Mesenchymal stem cell (in vitro differentiated cells and primary cell): ENCODE measurements around the gene SORCS3.

Source experiments
- DNase-seq: peaks from one replicate; pipeline ENCODE4 v3.0.0-alpha.2; 2013
- H2AFZ ChIP-seq: one replicate; pipeline ENCODE4 v1.6.1; 2013; ENCODE audit warnings: low read depth, mild to moderate bottlenecking, control low read depth, inconsistent platforms, low read length, moderate library complexity
- H2AK5ac ChIP-seq: 2 replicates; pipeline ENCODE4 v1.6.1; 2013; ENCODE audit warnings: low read length, moderate library complexity, mild to moderate bottlenecking, inconsistent platforms; ENCODE audit not compliant: severe bottlenecking
- H2BK120ac ChIP-seq: one replicate; pipeline ENCODE4 v1.6.1; 2013; ENCODE audit warnings: low read depth, mild to moderate bottlenecking, inconsistent platforms, low read length, moderate library complexity
- H2BK12ac ChIP-seq, 2 experiments: one replicate each; pipeline ENCODE4 v1.6.1; 2013; ENCODE audit warnings: inconsistent platforms in 2 of 2, low read length in 2 of 2, mild to moderate bottlenecking in 2 of 2, moderate library complexity in 2 of 2, control low read depth in 1 of 2
- H2BK15ac ChIP-seq: one replicate; pipeline ENCODE4 v1.6.1; 2013; ENCODE audit warnings: mild to moderate bottlenecking, low read depth, inconsistent platforms; ENCODE audit not compliant: poor library complexity, severe bottlenecking
- H2BK5ac ChIP-seq: 2 replicates; pipeline ENCODE4 v1.6.1; 2013; ENCODE audit warnings: low read depth, mild to moderate bottlenecking, low read length, control low read depth, inconsistent platforms; ENCODE audit not compliant: poor library complexity, severe bottlenecking
- H3K14ac ChIP-seq, 2 experiments: one replicate each; pipeline ENCODE4 v1.6.1; 2013; ENCODE audit warnings: inconsistent platforms in 2 of 2, low read length in 2 of 2, control low read depth in 1 of 2, mild to moderate bottlenecking in 1 of 2, moderate library complexity in 1 of 2
- H3K18ac ChIP-seq, 2 experiments: one replicate each; pipeline ENCODE4 v1.6.1; 2013; ENCODE audit warnings: inconsistent platforms in 2 of 2, low read length in 2 of 2, control low read depth in 1 of 2, low read depth in 1 of 2, mild to moderate bottlenecking in 1 of 2
- H3K23ac ChIP-seq, 2 experiments: one replicate each; pipeline ENCODE4 v1.6.1; 2013; ENCODE audit warnings: inconsistent platforms in 2 of 2, low read length in 2 of 2, mild to moderate bottlenecking in 2 of 2, moderate library complexity in 2 of 2, control low read depth in 1 of 2
- H3K27ac ChIP-seq: 2 replicates; pipeline ENCODE4 v1.5.1; 2013; ENCODE audit warnings: mild to moderate bottlenecking, moderate library complexity, low read length, control low read depth, inconsistent platforms; ENCODE audit not compliant: poor library complexity, severe bottlenecking
- H3K27me3 ChIP-seq, 2 experiments: 2 replicates each; pipeline versions ENCODE4 v1.6.1 to v1.7.0; 2013; ENCODE audit warnings: low read length in 2 of 2, mild to moderate bottlenecking in 2 of 2, moderate library complexity in 2 of 2, control low read depth in 1 of 2, inconsistent platforms in 1 of 2; ENCODE audit not compliant: control insufficient read depth in 1 of 2, insufficient read depth in 1 of 2
- H3K36me3 ChIP-seq, 2 experiments: 2 replicates each; pipeline versions ENCODE4 v1.6.1 to v1.7.0; 2013; ENCODE audit warnings: low read length in 2 of 2, control low read depth in 1 of 2, inconsistent platforms in 1 of 2, low read depth in 1 of 2, mild to moderate bottlenecking in 1 of 2; ENCODE audit not compliant: insufficient read depth in 2 of 2, control insufficient read depth in 1 of 2
- H3K4ac ChIP-seq, 2 experiments: one replicate each; pipeline ENCODE4 v1.6.1; 2013; ENCODE audit warnings: inconsistent platforms in 2 of 2, low read length in 2 of 2, mild to moderate bottlenecking in 2 of 2, moderate library complexity in 2 of 2, control low read depth in 1 of 2, low read depth in 1 of 2
- H3K4me1 ChIP-seq: 2 replicates; pipeline ENCODE4 v1.6.1; 2013; ENCODE audit warnings: low read depth, low read length, control low read depth; ENCODE audit not compliant: control insufficient read depth, insufficient read depth
- H3K4me2 ChIP-seq: 2 replicates; pipeline ENCODE4 v1.6.1; 2013; ENCODE audit warnings: low read length, mild to moderate bottlenecking, inconsistent platforms; ENCODE audit not compliant: poor library complexity, severe bottlenecking
- H3K4me3 ChIP-seq, 2 experiments: 2 replicates each; pipeline versions ENCODE4 v1.5.1 to v1.7.0; 2013; ENCODE audit warnings: low read length in 2 of 2, mild to moderate bottlenecking in 2 of 2, control low read depth in 1 of 2, low read depth in 1 of 2; ENCODE audit not compliant: insufficient read depth in 1 of 2
- H3K79me1 ChIP-seq: replicated peaks from 2 replicates; pipeline ENCODE4 v1.6.1; 2013; ENCODE audit warnings: mild to moderate bottlenecking, control low read depth, low read length, inconsistent platforms; ENCODE audit not compliant: poor library complexity, severe bottlenecking
- H3K9ac ChIP-seq: 2 replicates; pipeline ENCODE4 v1.7.0; 2013; ENCODE audit warnings: mild to moderate bottlenecking, low read length, moderate library complexity
- H3K9me3 ChIP-seq: 2 replicates; pipeline ENCODE4 v1.7.0; 2013; ENCODE audit warnings: mild to moderate bottlenecking, low read length; ENCODE audit not compliant: control insufficient read depth
- H4K8ac ChIP-seq: one replicate; pipeline ENCODE4 v1.6.1; 2013; ENCODE audit warnings: inconsistent platforms, mild to moderate bottlenecking, low read length, moderate library complexity
- H4K91ac ChIP-seq: one replicate; pipeline ENCODE4 v1.6.1; 2013; ENCODE audit warnings: mild to moderate bottlenecking, low read length, inconsistent platforms
- WGBS: methylation state at CpG from one replicate; pipeline ENCODE4 v1.1.7; 2013; ENCODE audit warnings: mixed read lengths; 5-methylcytosine and 5-hydroxymethylcytosine counted together

The SORCS3 gene

GRCh38 chr10:104907521-104907920, 266.4 kb downstream of the SORCS3 start:
- Histone ChIP-seq H2BK15ac (no peak overlapping the region), H2BK120ac (no peak overlapping the region), H3K9ac (no peak overlapping the region), H3K23ac (no peak overlapping the region), H3K9me3 (no peaks in the 10 kb centered on the region), H3K18ac (no peak overlapping the region), H2AK5ac (no peak overlapping the region), H3K4ac (no peak overlapping the region), H3K27me3 (peaks cover 0 to 7% of the 10 kb centered on the region in 2 experiments), H3K4me2 (no peak overlapping the region), H2AFZ (no peak overlapping the region), H3K36me3 (no peaks in the 10 kb centered on the region), H3K27ac (no peak overlapping the region), H3K79me1 (no peaks in the 10 kb centered on the region), H3K4me3 (no peak overlapping the region), H4K91ac (no peak overlapping the region), H3K4me1 (no peaks in the 10 kb centered on the region), H2BK12ac (no peak overlapping the region), H2BK5ac (no peak overlapping the region), H4K8ac (no peak overlapping the region), H3K14ac (no peak overlapping the region)
- 79% methylated on average over 4 of the region's 4 CpGs for WGBS
- DNase-seq, result no peak

- no peak overlapping the region for H3K9ac ChIP-seq
- no peaks in the 10 kb centered on the region for H3K4me1 ChIP-seq
- H3K36me3 ChIP-seq, result no peaks in the 10 kb centered on the region
- 59% methylated on average over 2 of the region's 2 CpGs for WGBS
- H4K8ac ChIP-seq, result no peak overlapping the region
- H4K91ac ChIP-seq, result no peak overlapping the region
- H2AK5ac ChIP-seq, result no peak overlapping the region
- no peak overlapping the region for H3K4ac ChIP-seq
- no peak overlapping the region for H3K14ac ChIP-seq
- H2BK12ac ChIP-seq, result no peak overlapping the region
- H3K23ac ChIP-seq, result no peak overlapping the region
- no peak overlapping the region for H2BK15ac ChIP-seq
- H3K18ac ChIP-seq, result no peak overlapping the region
- no peak overlapping the region for H3K4me3 ChIP-seq
- no peaks in the 10 kb centered on the region for H3K9me3 ChIP-seq
- no peaks in the 10 kb centered on the region for H3K79me1 ChIP-seq
- H2BK120ac ChIP-seq, result no peak overlapping the region
- DNase-seq, result no peak
- H2BK5ac ChIP-seq, result no peak overlapping the region
- no peak overlapping the region for H3K27ac ChIP-seq
- H3K4me2 ChIP-seq, result no peak overlapping the region
- H2AFZ ChIP-seq, result no peak overlapping the region
- H3K27me3 ChIP-seq, result peaks cover 0 to 11% of the 10 kb centered on the region in 2 experiments
Measured at GRCh38 chr10:104908581-104908980, 267.5 kb downstream of the SORCS3 start.

DNA sequence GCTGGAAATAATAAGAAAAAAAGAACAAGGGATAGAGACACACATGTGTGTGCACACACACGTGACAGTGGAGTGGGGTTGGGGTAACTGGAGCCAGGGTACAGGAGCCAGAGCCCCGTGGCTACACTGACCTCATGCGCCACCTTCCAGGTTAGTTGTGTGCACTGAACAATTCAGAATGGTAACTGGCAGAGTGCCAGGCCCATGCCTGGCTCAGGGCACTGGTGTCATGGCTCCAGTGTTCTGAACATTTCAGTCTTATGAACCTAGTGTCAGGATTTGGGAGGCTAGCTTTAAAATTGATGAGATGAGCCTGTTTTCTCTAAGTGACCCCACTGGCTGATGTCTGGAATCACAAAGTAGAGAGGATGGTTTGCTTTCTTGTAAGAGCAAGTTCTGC, 269.6 kb downstream of the SORCS3 start:
- H2BK5ac ChIP-seq, result no peak overlapping the region
- H2AFZ ChIP-seq, result no peak overlapping the region
- no peak overlapping the region for H2BK120ac ChIP-seq
- no peak overlapping the region for H3K27ac ChIP-seq
- H3K9ac ChIP-seq, result no peak overlapping the region
- WGBS, result 60% methylated on average over 3 of the region's 3 CpGs
- no peak overlapping the region for H3K18ac ChIP-seq
- H3K23ac ChIP-seq, result no peak overlapping the region
- no peak overlapping the region for H3K4ac ChIP-seq
- no peak overlapping the region for H3K4me3 ChIP-seq
- no peak overlapping the region for H4K8ac ChIP-seq
- H3K4me2 ChIP-seq, result no peak overlapping the region
- no peak overlapping the region for H2AK5ac ChIP-seq
- H3K27me3 ChIP-seq, result peaks cover 0 to 11% of the 10 kb centered on the region in 2 experiments
- no peaks in the 10 kb centered on the region for H3K9me3 ChIP-seq
- no peak overlapping the region for H4K91ac ChIP-seq
- H3K4me1 ChIP-seq, result no peaks in the 10 kb centered on the region
- H3K14ac ChIP-seq, result no peak overlapping the region
- H2BK12ac ChIP-seq, result no peak overlapping the region
- H3K79me1 ChIP-seq, result no peaks in the 10 kb centered on the region
- H3K36me3 ChIP-seq, result no peaks in the 10 kb centered on the region
- no peak overlapping the region for H2BK15ac ChIP-seq
- DNase-seq, result no peak

- H2BK5ac ChIP-seq, result no peak overlapping the region
Measured at GRCh38 chr10:104913390-104913789, 272.3 kb downstream of the SORCS3 start.

More at GRCh38 chr10:104913390-104913789, 272.3 kb downstream of the SORCS3 start:
- H4K91ac ChIP-seq, result no peak overlapping the region
- no peak overlapping the region for H3K9ac ChIP-seq
- H3K4ac ChIP-seq, result no peak overlapping the region
- H3K27ac ChIP-seq, result no peak overlapping the region
- H2BK15ac ChIP-seq, result no peak overlapping the region
- no peaks in the 10 kb centered on the region for H3K36me3 ChIP-seq
- no peak overlapping the region for H3K14ac ChIP-seq
- no peak overlapping the region for H3K23ac ChIP-seq
- no peak overlapping the region for H2AK5ac ChIP-seq
- H3K4me2 ChIP-seq, result no peak overlapping the region
- no peak overlapping the region for H2AFZ ChIP-seq
- WGBS, result 79% methylated on average over 2 of the region's 2 CpGs
- no peaks in the 10 kb centered on the region for H3K9me3 ChIP-seq
- no peak overlapping the region for H2BK120ac ChIP-seq
- H4K8ac ChIP-seq, result no peak overlapping the region
- no peaks in the 10 kb centered on the region for H3K4me1 ChIP-seq
- H3K79me1 ChIP-seq, result no peaks in the 10 kb centered on the region
- H3K4me3 ChIP-seq, result no peak overlapping the region
- H3K18ac ChIP-seq, result no peak overlapping the region
- H3K27me3 ChIP-seq, result peaks cover 0 to 11% of the 10 kb centered on the region in 2 experiments
- H2BK12ac ChIP-seq, result no peak overlapping the region
- DNase-seq, result no peak
